OCI-LY7 (cell line): ENCODE measurements around the gene CMTM8.

Experiments
- EZH2phosphoT487 ChIP-seq: fragments of 200-600 bp; sonication (generic); IDR thresholded peaks from 2 replicates; pipeline ENCODE4 v1.6.1; 2018; ENCODE audit warnings: low read depth, borderline replicate concordance, mild to moderate bottlenecking, mixed run types, antibody characterized with exemption, low read length, moderate library complexity, mixed read lengths
- TF ChIP-seq, protein P1 (sequence below): fragments of 200-600 bp; sonication (generic); conservative IDR thresholded peaks from 2 replicates; pipeline ENCODE4 v1.5.1; 2014; ENCODE audit warnings: mild to moderate bottlenecking, antibody characterized with exemption, low read length, moderate library complexity, mixed read lengths

DNA sequence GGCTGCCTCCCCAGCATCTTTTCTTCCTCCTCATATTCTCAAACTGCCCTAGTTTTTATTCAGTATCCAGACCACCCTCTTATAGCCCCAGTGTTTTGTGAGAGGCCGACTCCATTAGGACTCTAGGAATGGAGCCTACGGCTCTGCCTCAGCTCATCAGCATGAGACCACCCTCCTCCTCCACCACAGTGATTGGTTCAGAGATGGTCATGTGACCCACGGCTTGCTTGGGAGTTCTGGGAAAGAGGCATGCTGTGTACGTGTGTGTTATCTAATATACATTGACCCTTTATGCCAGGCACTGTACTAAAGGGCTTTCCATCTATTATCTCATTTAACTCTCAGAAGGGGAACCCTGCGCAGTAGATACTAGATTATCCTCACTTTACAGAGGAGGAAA lies 135.4 kb downstream of the CMTM8 start:
- TF ChIP-seq, protein P1, sequence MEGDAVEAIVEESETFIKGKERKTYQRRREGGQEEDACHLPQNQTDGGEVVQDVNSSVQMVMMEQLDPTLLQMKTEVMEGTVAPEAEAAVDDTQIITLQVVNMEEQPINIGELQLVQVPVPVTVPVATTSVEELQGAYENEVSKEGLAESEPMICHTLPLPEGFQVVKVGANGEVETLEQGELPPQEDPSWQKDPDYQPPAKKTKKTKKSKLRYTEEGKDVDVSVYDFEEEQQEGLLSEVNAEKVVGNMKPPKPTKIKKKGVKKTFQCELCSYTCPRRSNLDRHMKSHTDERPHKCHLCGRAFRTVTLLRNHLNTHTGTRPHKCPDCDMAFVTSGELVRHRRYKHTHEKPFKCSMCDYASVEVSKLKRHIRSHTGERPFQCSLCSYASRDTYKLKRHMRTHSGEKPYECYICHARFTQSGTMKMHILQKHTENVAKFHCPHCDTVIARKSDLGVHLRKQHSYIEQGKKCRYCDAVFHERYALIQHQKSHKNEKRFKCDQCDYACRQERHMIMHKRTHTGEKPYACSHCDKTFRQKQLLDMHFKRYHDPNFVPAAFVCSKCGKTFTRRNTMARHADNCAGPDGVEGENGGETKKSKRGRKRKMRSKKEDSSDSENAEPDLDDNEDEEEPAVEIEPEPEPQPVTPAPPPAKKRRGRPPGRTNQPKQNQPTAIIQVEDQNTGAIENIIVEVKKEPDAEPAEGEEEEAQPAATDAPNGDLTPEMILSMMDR = no peak
- TF ChIP-seq EZH2phosphoT487 = no peak
